PC-3 (cell line): Measurements from ENCODE around the gene ERCC5. TPM values are rescaled to one million over a fixed set of nuclear protein-coding genes. Genes with fewer than 3 reads are reported as not detected.
A peak's percentile ranks its signal among the peaks of the same experiment; 100 is the strongest.

ENCODE experiments used
- ATAC-seq: fragments of 200-7000 bp; cut with Tn5 transposase; 2 replicates; pipeline ENCODE4 v1.9.1; 2020; ENCODE audit warnings: mild to moderate bottlenecking, moderate library complexity
- BruUV-seq: library from RNA; stranded (reverse); fragments of 400-500 nt; replicated peaks from 2 replicates; lab custom pipeline; 2021; lab: Mats Ljungman, UMichigan
- CTCF ChIA-PET: fragments of 300-600 bp; sonication (Branson Sonifier 250); formaldehyde crosslinking; loops from one replicate; lab custom pipeline; 2022; ENCODE audit warnings: antibody characterized with exemption; lab: Charles Lee
- POLR2A ChIA-PET: fragments of 300-600 bp; sonication (Branson Sonifier 250); formaldehyde crosslinking; loops from one replicate; lab custom pipeline; 2022; ENCODE audit warnings: antibody characterized with exemption; ENCODE audit not compliant: unreplicated experiment; lab: Charles Lee
- DNase-seq: peaks from one replicate; pipeline ENCODE4 v3.0.0-alpha.2; 2015
- H2AFZ ChIP-seq: fragments of 300-600 bp; sonication (generic); 2 replicates; pipeline ENCODE4 v1.6.0; 2016; ENCODE audit warnings: antibody characterized with exemption, low read length
- H3F3A ChIP-seq: fragments of 300-600 bp; sonication (generic); one replicate; pipeline ENCODE4 v1.6.0; 2017; ENCODE audit warnings: antibody characterized with exemption, low read length, control low read depth, mild to moderate bottlenecking; ENCODE audit not compliant: unreplicated experiment
- H3K27ac ChIP-seq: fragments of 300-600 bp; sonication (generic); 2 replicates; pipeline ENCODE4 v1.5.1; 2016; ENCODE audit warnings: mild to moderate bottlenecking, low read length
- H3K27me3 ChIP-seq: fragments of 300-600 bp; sonication (generic); 2 replicates; pipeline ENCODE4 v1.6.1; 2016; ENCODE audit warnings: low read length, mixed read lengths
- H3K36me3 ChIP-seq: fragments of 300-600 bp; sonication (generic); 2 replicates; pipeline ENCODE4 v1.6.1; 2016; ENCODE audit warnings: low read depth, mixed run types, low read length, mixed read lengths
- H3K4me1 ChIP-seq: fragments of 300-600 bp; sonication (generic); 2 replicates; pipeline ENCODE4 v1.5.1; 2016; ENCODE audit warnings: low read length; ENCODE audit not compliant: insufficient read depth
- H3K4me2 ChIP-seq: fragments of 300-600 bp; sonication (generic); 2 replicates; pipeline ENCODE4 v1.6.0; 2016; ENCODE audit warnings: low read length
- H3K4me3 ChIP-seq: fragments of 300-600 bp; sonication (generic); 2 replicates; pipeline ENCODE4 v1.5.1; 2016; ENCODE audit warnings: mild to moderate bottlenecking, low read length, mixed read lengths
- H3K79me2 ChIP-seq: fragments of 300-600 bp; sonication (generic); 2 replicates; pipeline ENCODE4 v1.6.1; 2017; ENCODE audit warnings: low read length, mixed read lengths
- H3K9ac ChIP-seq: fragments of 300-600 bp; sonication (generic); 2 replicates; pipeline ENCODE4 v1.6.0; 2016; ENCODE audit warnings: mild to moderate bottlenecking, low read length
- H3K9me2 ChIP-seq: fragments of 300-600 bp; sonication (generic); replicated peaks from 2 replicates; pipeline ENCODE4 v1.6.1; 2016; ENCODE audit warnings: mixed run types, low read length, mixed read lengths
- H3K9me3 ChIP-seq: fragments of 300-600 bp; sonication (generic); 2 replicates; pipeline ENCODE4 v1.6.1; 2016; ENCODE audit warnings: low read length, mixed read lengths
- H4K20me1 ChIP-seq: fragments of 300-600 bp; sonication (generic); 2 replicates; pipeline ENCODE4 v1.6.1; 2016; ENCODE audit warnings: low read length, mixed read lengths
- CTCF ChIP-seq: fragments of 300-600 bp; sonication (generic); conservative IDR thresholded peaks from 2 replicates; pipeline ENCODE4 v1.5.1; 2017; ENCODE audit warnings: antibody characterized with exemption, low read depth, mild to moderate bottlenecking, low read length
- EZH2 ChIP-seq: fragments of 300-600 bp; sonication (generic); IDR thresholded peaks from one replicate; pipeline ENCODE4 v1.6.1; 2017; ENCODE audit warnings: antibody characterized with exemption, mild to moderate bottlenecking, low read length; ENCODE audit not compliant: unreplicated experiment
- EZH2phosphoT487 ChIP-seq: fragments of 300-600 bp; sonication (generic); IDR thresholded peaks from 2 replicates; pipeline ENCODE4 v1.6.1; 2018; ENCODE audit warnings: mild to moderate bottlenecking, antibody characterized with exemption, low read length, borderline replicate concordance
- intact Hi-C: fragments of 100-400 bp; cut with micrococcal nuclease; formaldehyde crosslinking; loops from 2 replicates; pipeline ENCODE4 v1.9.0; 2023
- total RNA-seq: library from RNA; depleted of rRNA; stranded (reverse); fragments of >200 nt; gene quantifications from 2 replicates; pipeline ENCODE4 v1.2.3, GENCODE V29; 2014

ERCC5 gene
- total RNA-seq, 1 experiment from 2014 or later: 19.3 TPM

- no TSS peak for BruUV-seq
- POLR2A ChIA-PET: no interaction called here
- Histone ChIP-seq H3K9ac (no peak overlapping the region), H3K27me3 (no peaks in the 10 kb centered on the region), H3F3A (no peaks in the 10 kb centered on the region), H3K27ac (no peak overlapping the region), H3K79me2 (no peaks in the 10 kb centered on the region), H3K9me3 (no peaks in the 10 kb centered on the region), H3K4me1 (no peaks in the 10 kb centered on the region), H3K36me3 (peaks cover 10% of the 10 kb centered on the region), H3K4me3 (no peak overlapping the region), H2AFZ (no peak overlapping the region), H4K20me1 (no peaks in the 10 kb centered on the region), H3K4me2 (no peak overlapping the region), H3K9me2 (no peaks in the 10 kb centered on the region)
- intact Hi-C loops: no loop called here
- CTCF ChIA-PET: no interaction called here
- TF ChIP-seq EZH2 (no peak), EZH2phosphoT487 (no peak), CTCF (no peak)
- DNase-seq: no peak
- ATAC-seq: no peak
Observed at GRCh38 chr13:102856557-102856956, 10.7 kb downstream of the ERCC5 start.

GRCh38 chr13:102862624-102863210, 16.9 kb downstream of the ERCC5 start:
- Histone ChIP-seq H3K4me1 (no peaks in the 10 kb centered on the region), H3K9ac (no peak overlapping the region), H3F3A (no peaks in the 10 kb centered on the region), H3K9me2 (no peaks in the 10 kb centered on the region), H3K4me3 (no peak overlapping the region), H3K27ac (no peak overlapping the region), H3K27me3 (no peaks in the 10 kb centered on the region), H3K9me3 (no peaks in the 10 kb centered on the region), H3K4me2 (no peak overlapping the region), H3K79me2 (no peaks in the 10 kb centered on the region), H2AFZ (no peak overlapping the region), H4K20me1 (no peaks in the 10 kb centered on the region), H3K36me3 (peaks cover 20% of the 10 kb centered on the region; the same call in 1 of the 2 replicates)
- CTCF ChIA-PET: no interaction called here
- POLR2A ChIA-PET: no interaction called here
- intact Hi-C loops: no loop called here
- ATAC-seq (no peak), DNase-seq (no peak)
- no peak for TF ChIP-seq CTCF
- no peak for TF ChIP-seq EZH2phosphoT487
- TF ChIP-seq EZH2: no peak
- TSS peak; percentile 61 for BruUV-seq

GRCh38 chr13:102863590-102863989, 17.8 kb downstream of the ERCC5 start:
- Histone ChIP-seq H3K9me3 (no peaks in the 10 kb centered on the region), H3K27ac (no peak overlapping the region), H2AFZ (no peak overlapping the region), H3K79me2 (no peaks in the 10 kb centered on the region), H4K20me1 (no peaks in the 10 kb centered on the region), H3F3A (no peaks in the 10 kb centered on the region), H3K27me3 (no peaks in the 10 kb centered on the region), H3K36me3 (peaks cover 15% of the 10 kb centered on the region; the same call in 1 of the 2 replicates), H3K9me2 (no peaks in the 10 kb centered on the region), H3K4me3 (no peak overlapping the region), H3K4me2 (no peak overlapping the region), H3K9ac (no peak overlapping the region), H3K4me1 (no peaks in the 10 kb centered on the region)
- TF ChIP-seq EZH2 (no peak), CTCF (no peak), EZH2phosphoT487 (no peak)
- intact Hi-C loops: no loop called here
- DNase-seq (no peak), ATAC-seq (no peak)
- ChIA-PET POLR2A (no interaction called here), CTCF (no interaction called here)
- no TSS peak for BruUV-seq
